Stimulated activated CD8-positive, alpha-beta memory T cell treated with anti-CD3 and anti-CD28 coated beads, Interleukin-12 subunit alpha, Interleukin-12 subunit beta, amount 100 ng/mL, for 1 hour (primary cell): ENCODE data around the gene CTTN.

Source experiments
- DNase-seq: peaks from one replicate; pipeline ENCODE4 v3.0.0-alpha.2; 2020; ENCODE audit warnings: low read depth

Gene CTTN

GRCh38 chr11:70397983-70398833 lies at the start of gene CTTN:
Gene CTTN (plus strand): TSS chr11:70398529. CDS start chr11:70407298, 8,769 bp downstream.
- DNase-seq: peak; percentile 15

DNA sequence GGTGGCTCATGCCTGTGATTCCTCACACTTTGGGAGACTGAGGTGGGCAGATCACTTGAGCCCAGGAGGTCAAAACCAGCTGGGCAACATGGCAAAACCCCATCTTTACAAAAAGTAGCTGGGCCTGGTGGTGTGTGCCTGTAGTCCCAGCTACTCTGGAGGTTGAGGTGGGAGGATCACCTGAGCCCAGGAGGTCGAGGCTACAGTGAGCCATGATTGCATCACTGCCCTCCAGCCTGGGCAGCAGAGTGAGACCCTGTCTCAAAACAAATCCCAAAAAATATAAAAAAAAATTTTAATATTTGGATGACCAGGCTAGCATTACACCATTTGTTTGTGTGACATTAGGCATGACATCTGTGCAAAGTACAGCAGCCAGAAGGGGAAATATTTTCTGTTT lies 49.7 kb upstream of the CTTN start:
- no peak for DNase-seq

DNA sequence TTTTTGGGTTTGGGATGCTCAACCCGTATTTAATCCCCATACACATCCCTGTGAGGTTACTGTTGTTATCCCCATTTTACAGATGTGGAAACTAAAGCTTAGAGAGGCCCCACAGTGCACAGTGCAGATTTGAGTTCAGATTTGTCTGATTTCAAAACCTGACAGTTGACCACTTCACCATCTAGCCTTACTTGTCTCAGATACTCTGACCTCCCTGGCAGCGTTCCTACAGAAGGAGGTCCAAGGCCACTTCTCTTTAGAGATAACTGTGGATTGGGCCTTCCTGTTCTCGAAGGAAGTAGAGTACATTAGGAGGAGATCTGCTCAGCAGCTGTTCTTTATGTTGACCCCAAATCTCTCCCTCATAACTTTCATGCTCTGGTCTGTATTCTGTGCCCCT lies 46.7 kb upstream of the CTTN start:
- DNase-seq: no peak

DNA sequence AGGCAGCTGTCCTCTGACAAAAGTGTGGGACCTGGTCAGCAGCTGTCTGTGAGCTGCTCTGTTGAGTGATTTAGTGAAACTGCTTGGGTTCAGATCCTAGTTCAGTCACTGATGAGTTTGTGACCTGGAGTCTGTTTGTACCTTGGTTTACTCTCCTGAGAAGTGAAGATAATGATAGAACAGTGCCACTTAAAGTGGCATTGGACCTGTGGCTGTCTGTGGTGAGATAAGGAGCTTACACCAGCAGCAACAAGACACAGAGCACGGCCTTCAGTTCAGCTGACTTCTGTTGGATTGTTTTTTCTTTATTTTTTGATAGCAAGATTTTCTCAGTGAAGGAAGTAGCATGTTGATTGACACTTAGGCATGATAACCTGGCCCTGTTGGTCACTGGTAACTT lies 46.2 kb upstream of the CTTN start:
- DNase-seq: no peak

GRCh38 chr11:70352601-70353000 lies 45.7 kb upstream of the CTTN start:
- no peak for DNase-seq

DNA sequence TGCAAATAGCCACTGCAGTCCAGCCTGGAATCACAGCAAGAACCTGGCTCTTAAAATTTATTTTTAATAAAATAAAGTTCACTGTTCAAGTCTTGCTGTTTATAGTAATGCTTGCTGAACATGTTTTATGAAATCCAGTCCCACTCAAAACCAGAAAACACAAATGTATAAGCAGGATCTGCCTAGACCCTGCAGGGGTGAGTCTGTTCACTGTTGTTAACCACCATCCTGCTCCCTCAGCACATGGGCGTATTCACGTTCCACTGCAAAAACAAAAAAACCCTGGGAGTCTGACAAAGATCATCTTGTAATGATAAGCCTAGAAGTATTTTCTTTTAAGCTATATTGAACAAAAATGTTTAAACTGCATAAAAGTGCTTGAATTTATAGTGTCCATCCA lies 45.0 kb upstream of the CTTN start:
- DNase-seq: no peak

- DNase-seq: no peak
Measured at GRCh38 chr11:70353900-70354568, 44.3 kb upstream of the CTTN start.

DNA sequence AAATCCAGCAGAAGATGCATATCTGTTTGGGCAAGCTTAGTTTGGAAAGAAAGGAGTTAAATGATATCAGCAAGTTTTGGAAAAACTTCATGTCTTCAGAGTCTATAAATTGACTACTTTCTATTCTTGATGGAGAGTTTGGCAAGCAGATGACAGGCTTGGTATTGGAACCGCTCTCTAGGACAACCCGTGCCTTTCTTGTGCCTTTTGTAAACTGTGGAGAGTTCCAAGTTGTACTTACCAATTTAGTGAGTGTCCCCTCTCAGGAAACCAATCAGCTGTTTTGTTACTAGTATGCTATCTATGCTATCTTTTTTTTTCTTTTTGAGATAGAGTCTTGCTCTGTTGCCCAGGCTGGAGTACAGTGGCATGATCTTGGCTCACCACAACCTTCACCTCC lies 43.7 kb upstream of the CTTN start:
- DNase-seq: no peak

DNA sequence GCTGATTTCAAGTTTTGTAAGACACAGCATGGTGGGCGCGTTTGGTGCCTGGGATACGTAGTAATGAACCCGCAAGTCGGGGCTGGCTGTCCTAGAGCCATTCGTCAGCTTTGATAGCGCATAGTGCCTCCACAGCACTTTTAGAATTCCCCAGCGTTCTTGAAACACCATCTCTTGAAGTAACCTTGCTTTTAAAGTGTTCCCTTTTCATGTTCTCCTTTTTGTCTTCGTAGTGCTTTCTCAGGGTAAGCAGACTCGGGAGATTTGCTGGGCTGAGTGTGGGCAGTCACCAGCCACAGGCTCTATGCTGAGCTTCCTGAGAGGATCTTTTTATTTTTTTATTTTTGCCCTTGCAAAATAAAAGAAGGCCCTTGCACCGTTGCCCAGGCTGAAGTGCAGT lies 39.6 kb upstream of the CTTN start:
- no peak for DNase-seq

GRCh38 chr11:70359451-70360205 lies 38.7 kb upstream of the CTTN start:
- no peak for DNase-seq

DNA sequence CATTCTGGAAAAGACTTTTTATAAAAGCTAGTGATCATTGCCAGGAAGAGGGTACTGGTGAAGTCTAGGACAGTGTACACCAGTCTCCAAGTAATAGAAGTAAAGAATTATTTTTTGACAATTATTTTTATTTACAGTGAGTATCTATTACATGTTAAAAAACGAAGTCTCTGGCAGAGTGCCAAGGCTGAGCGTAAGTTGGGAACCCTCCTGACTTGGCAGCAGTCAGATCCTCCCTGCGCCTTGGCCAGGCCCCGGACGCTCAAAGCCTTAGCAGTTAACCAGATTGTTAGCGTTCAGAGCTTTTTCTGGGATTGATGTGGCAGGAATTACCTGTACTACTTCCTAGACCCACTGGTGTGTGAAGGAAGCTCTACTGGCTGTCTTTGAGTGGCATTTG lies 38.1 kb upstream of the CTTN start:
- no peak for DNase-seq

- DNase-seq: no peak
Measured at GRCh38 chr11:70364178-70364577, 34.2 kb upstream of the CTTN start.

- peak; percentile 41 for DNase-seq
Measured at GRCh38 chr11:70364745-70365543, 33.4 kb upstream of the CTTN start.

DNA sequence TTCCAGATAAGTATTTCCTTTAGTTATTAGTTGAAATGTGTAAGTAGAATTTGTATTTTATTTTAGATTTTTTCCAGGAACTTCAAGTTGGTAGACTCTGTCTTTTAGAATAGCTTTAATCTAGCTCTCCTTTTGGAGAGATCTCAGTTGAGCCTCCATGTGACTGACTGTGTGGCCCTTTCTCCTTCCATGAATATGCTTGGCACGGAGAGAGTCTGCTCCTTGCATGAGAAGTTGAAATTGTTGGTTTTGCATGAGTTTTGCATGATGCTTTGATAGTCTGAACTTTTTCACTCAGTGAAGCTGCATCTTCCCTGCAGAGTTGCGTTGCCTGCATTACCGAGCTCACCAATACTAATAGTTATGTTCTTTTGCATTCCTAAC lies 32.8 kb upstream of the CTTN start:
- no peak for DNase-seq

DNA sequence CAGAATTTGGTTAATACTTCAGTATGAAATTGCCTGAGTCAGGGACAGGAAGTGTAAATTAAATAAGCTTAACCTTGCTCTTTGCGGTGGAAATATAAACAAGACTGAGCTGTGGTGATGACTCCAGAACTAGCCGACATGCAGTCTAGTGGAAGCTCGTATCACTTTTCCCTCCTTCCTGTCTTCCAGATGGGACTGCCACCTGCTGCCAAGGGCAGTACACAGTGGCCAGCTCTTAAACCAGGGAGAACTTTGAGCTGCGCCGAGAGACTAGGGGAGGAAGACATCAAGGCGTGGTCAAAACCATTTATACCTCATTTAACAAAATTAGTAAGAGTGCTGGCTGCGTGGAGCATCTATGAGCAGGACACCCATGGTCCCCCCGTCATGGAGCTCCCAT lies 31.3 kb upstream of the CTTN start:
- no peak for DNase-seq

DNA sequence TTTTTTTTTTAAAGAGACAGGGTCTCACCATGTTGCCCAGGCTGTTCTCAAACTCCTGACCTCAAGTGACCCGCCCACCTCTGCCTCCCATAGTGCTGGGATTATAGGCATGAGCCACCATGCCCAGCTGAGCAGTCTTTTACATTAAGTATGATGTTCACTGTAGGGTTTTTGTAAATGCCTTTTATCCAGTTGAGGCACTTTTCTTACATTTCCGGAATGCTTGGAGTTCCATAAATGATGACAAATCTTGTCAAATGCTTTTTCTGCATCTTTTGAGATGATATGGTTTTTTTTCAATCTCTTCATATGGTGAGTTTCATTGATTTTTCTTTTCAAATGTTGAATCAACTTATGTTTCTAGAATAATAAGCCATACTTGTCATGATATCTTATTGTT lies 29.4 kb upstream of the CTTN start:
- no peak for DNase-seq

DNA sequence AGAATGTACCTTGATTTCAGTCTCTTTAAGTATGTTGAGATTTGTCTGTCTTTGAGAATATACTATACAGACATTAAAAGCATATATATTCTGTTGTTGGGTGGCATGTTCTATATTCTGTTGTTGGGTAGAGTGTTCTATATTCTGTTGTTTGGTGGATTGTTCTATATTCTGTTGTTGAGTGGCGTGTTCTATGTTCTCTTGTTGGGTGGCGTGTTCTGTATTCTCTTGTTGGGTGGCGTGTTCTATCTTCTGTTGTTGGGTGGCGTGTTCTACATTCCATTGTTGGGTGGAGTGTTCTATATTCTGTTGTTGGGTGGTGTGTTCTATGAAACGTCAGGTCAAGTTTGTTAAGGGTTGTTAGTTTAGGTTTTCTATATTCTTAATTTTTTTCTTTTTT lies 27.1 kb upstream of the CTTN start:
- no peak for DNase-seq

DNA sequence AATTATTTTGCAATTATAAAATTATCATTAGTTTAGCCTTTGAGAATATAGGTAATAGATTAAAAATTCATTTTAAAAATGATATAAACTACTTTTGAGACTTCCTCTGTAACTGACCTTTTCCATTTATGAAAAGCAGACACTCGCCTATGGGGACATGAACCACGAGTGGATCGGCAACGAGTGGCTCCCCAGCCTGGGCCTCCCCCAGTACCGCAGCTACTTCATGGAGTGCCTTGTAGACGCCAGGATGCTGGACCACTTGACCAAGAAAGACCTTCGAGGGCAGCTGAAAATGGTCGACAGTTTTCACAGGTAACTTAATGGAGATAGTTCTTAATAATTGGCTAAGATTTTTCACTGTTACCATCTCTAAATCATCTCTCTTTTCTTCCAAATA lies 26.3 kb upstream of the CTTN start:
- DNase-seq: no peak

DNA sequence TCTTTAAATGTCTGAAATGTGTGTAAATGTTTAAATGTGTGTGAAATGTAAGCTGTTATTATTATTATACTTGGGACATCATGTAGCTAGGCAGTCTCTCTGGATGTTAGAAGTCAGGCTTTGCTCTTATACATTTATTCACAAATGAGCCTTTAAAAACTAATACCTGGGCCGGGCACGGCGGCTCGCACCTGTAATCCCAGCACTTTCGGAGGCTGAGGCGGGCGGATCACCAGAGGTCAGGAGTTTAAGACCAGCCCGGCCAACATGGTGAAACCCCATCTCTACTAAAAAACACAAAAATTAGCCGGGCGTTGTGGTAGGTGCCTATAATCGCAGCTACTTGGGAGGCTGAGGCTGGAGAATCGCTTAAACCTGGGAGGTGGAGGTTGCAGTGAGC lies 21.7 kb upstream of the CTTN start:
- DNase-seq: no peak

GRCh38 chr11:70377645-70378044 lies 20.7 kb upstream of the CTTN start:
- DNase-seq: no peak

DNA sequence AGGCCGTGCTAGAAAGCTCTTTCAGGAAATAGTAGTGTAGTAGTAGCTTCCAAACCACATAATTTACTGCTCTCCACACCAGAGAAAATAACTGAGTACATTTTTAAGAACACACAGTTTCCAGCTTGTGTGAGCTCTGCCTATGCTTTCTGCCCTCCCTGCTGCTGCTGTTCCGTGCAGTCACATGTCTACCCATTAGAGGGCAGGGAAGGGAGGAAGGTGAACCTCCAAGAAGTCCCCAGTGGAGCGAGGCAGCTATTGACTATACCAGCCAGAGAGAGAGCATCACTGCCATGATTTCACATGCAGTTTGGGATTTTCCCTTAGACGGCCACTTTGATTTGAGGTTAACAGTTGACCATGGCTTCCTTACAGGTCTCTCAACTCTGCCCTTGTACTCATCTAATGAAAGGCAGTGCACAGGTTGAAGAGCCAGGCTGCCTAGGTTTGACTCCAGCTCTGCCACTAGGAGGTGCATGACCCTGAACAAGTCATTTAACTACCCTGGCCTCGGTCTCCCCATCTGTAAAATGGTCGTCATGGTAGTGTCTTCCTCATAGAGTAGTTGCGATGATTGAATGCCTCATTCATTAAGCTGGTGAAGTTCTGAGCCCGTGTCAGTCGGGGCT lies 19.7 kb upstream of the CTTN start:
- DNase-seq: no peak

- DNase-seq: no peak
Measured at GRCh38 chr11:70381350-70381749, 17.0 kb upstream of the CTTN start.
